GM23338 (cell line): ENCODE data around the gene TWIST2. TPM values are rescaled to one million over a fixed set of nuclear protein-coding genes. Genes with fewer than 3 reads are reported as not detected.

Source experiments
- ATAC-seq: fragments of 200-7000 bp; cut with Tn5 transposase; 3 replicates; pipeline ENCODE4 v1.9.1; 2020
- DNase-seq: peaks from one replicate; pipeline ENCODE4 v3.0.0-alpha.2; 2015; ENCODE audit warnings: low spot score
- H2AFZ ChIP-seq: fragments of 200-600 bp; sonication (generic); 2 replicates; pipeline ENCODE4 v1.8.0; 2016; ENCODE audit warnings: antibody characterized with exemption, mild to moderate bottlenecking, moderate library complexity
- H3F3A ChIP-seq: fragments of 200-600 bp; sonication (generic); replicated peaks from 2 replicates; pipeline ENCODE4 v1.8.0; 2017; ENCODE audit warnings: antibody characterized with exemption, mixed run types, low read depth
- H3K27ac ChIP-seq: fragments of 200-600 bp; sonication (generic); 2 replicates; pipeline ENCODE4 v1.6.1; 2016; ENCODE audit warnings: low read depth
- H3K27me3 ChIP-seq: fragments of 200-600 bp; sonication (generic); 2 replicates; pipeline ENCODE4 v1.8.0; 2016; ENCODE audit warnings: mild to moderate bottlenecking, mixed run types, moderate library complexity; ENCODE audit not compliant: insufficient read depth
- H3K36me3 ChIP-seq: fragments of 200-600 bp; sonication (generic); 2 replicates; pipeline ENCODE4 v1.8.0; 2016; ENCODE audit warnings: mild to moderate bottlenecking; ENCODE audit not compliant: insufficient read depth
- H3K4me1 ChIP-seq: fragments of 200-600 bp; sonication (generic); 2 replicates; pipeline ENCODE4 v1.8.0; 2016; ENCODE audit warnings: mild to moderate bottlenecking, moderate library complexity; ENCODE audit not compliant: insufficient read depth
- H3K4me2 ChIP-seq: fragments of 200-600 bp; sonication (generic); 2 replicates; pipeline ENCODE4 v1.7.1; 2017; ENCODE audit warnings: mixed run types
- H3K4me3 ChIP-seq: fragments of 200-600 bp; sonication (generic); 2 replicates; pipeline ENCODE4 v1.6.1; 2016; ENCODE audit warnings: mixed run types
- H3K79me2 ChIP-seq: fragments of 200-600 bp; sonication (generic); replicated peaks from 2 replicates; pipeline ENCODE4 v1.8.0; 2017; ENCODE audit warnings: mild to moderate bottlenecking; ENCODE audit not compliant: insufficient read depth
- H3K9me2 ChIP-seq: fragments of 200-600 bp; sonication (generic); 2 replicates; pipeline ENCODE4 v1.8.0; 2017; ENCODE audit not compliant: insufficient read depth
- H4K20me1 ChIP-seq: fragments of 200-600 bp; sonication (generic); replicated peaks from 2 replicates; pipeline ENCODE4 v1.8.0; 2017; ENCODE audit warnings: mild to moderate bottlenecking; ENCODE audit not compliant: insufficient read depth
- H3K27ac Mint-ChIP-seq: 2 replicates; pipeline ENCODE4 v1.8.0; 2020; ENCODE audit warnings: inconsistent platforms, mild to moderate bottlenecking, moderate library complexity, mixed read lengths
- H3K27me3 Mint-ChIP-seq: 3 replicates; pipeline ENCODE4 v1.8.0; 2022; ENCODE audit warnings: low read depth, mild to moderate bottlenecking, moderate library complexity, mixed read lengths, inconsistent platforms; ENCODE audit not compliant: insufficient read depth, poor library complexity
- H3K36me3 Mint-ChIP-seq: 3 replicates; pipeline ENCODE4 v1.8.0; 2021; ENCODE audit warnings: low read depth, mild to moderate bottlenecking, inconsistent platforms, moderate library complexity, mixed read lengths
- H3K4me1 Mint-ChIP-seq: 3 replicates; pipeline ENCODE4 v1.8.0; 2020; ENCODE audit warnings: mild to moderate bottlenecking, inconsistent platforms, mixed read lengths
- H3K4me3 Mint-ChIP-seq: 3 replicates; pipeline ENCODE4 v1.8.0; 2021; ENCODE audit warnings: moderate library complexity, mild to moderate bottlenecking, inconsistent platforms, mixed read lengths
- H3K9me3 Mint-ChIP-seq: 3 replicates; pipeline ENCODE4 v1.8.0; 2020; ENCODE audit warnings: moderate library complexity, mild to moderate bottlenecking, inconsistent platforms, mixed read lengths
- CREB1 ChIP-seq: fragments of 250-450 bp; sonication (Bioruptor Pico); IDR thresholded peaks from 2 replicates; pipeline ENCODE4 v1.5.0; 2020; ENCODE audit warnings: low read depth, mild to moderate bottlenecking, moderate library complexity
- ETS1 ChIP-seq: IDR thresholded peaks from 2 replicates; pipeline ENCODE4 v1.6.1; 2016; ENCODE audit warnings: antibody characterized with exemption
- EZH2 ChIP-seq: fragments of 200-600 bp; sonication (generic); IDR thresholded peaks from one replicate; pipeline ENCODE4 v1.8.0; 2017; ENCODE audit warnings: antibody characterized with exemption, mild to moderate bottlenecking, low read depth; ENCODE audit not compliant: unreplicated experiment
- EZH2phosphoT487 ChIP-seq: fragments of 200-600 bp; sonication (generic); IDR thresholded peaks from one replicate; pipeline ENCODE4 v1.8.1; 2018; ENCODE audit warnings: antibody characterized with exemption; ENCODE audit not compliant: unreplicated experiment
- JUNB ChIP-seq: IDR thresholded peaks from one replicate; pipeline ENCODE4 v1.6.1; 2016; ENCODE audit warnings: antibody characterized with exemption; ENCODE audit not compliant: unreplicated experiment
- NANOG ChIP-seq: IDR thresholded peaks from 2 replicates; pipeline ENCODE4 v1.6.1; 2016; ENCODE audit warnings: antibody characterized with exemption, borderline replicate concordance
- POLR2AphosphoS5 ChIP-seq: IDR thresholded peaks from 2 replicates; pipeline ENCODE4 v1.6.1; 2016; ENCODE audit warnings: antibody characterized with exemption, low read depth
- REST ChIP-seq: IDR thresholded peaks from one replicate; pipeline ENCODE4 v1.6.1; 2018; ENCODE audit warnings: antibody characterized with exemption; ENCODE audit not compliant: unreplicated experiment
- STAT1 ChIP-seq: IDR thresholded peaks from one replicate; pipeline ENCODE4 v1.6.1; 2016; ENCODE audit warnings: antibody characterized with exemption; ENCODE audit not compliant: unreplicated experiment
- ZNF331 ChIP-seq: fragments of 250-450 bp; sonication (Bioruptor Pico); IDR thresholded peaks from 2 replicates; pipeline ENCODE4 v1.5.0; 2020; ENCODE audit warnings: low read depth, mild to moderate bottlenecking, moderate library complexity
- polyA plus RNA-seq: library from polyadenylated mRNA; unstranded; fragments of >200 nt; fragmentation: Nextera tagmentation; extraction: Ambion mirVana; gene quantifications from 2 replicates; pipeline ENCODE4 v1.2.1, GENCODE V29; 2016
- total RNA-seq: library from RNA; depleted of rRNA; stranded (reverse); fragments of >200 nt; shearing (Covaris generic); gene quantifications from 2 replicates; pipeline ENCODE4 v1.2.3, GENCODE V29; 2014
- TF ChIP-seq, protein P1 (sequence below), 2 experiments: fragments of 200-600 bp in 1 of 2; sonication (generic) in 1 of 2; conservative IDR thresholded peaks; 2 replicates each; pipeline versions ENCODE4 v1.5.1 to v1.6.1; 2016 to 2017; ENCODE audit warnings: antibody characterized with exemption in 2 of 2, low read depth in 2 of 2, mild to moderate bottlenecking in 2 of 2, moderate library complexity in 1 of 2
- TF ChIP-seq, protein P2 (sequence below): fragments of 250-450 bp; sonication (Bioruptor Pico); IDR thresholded peaks from 2 replicates; pipeline ENCODE4 v1.5.0; 2020; ENCODE audit warnings: mild to moderate bottlenecking, moderate library complexity

Gene TWIST2
- total and polyA plus RNA-seq, 2 experiments from 2014 or later, result 7.0 to 12.5 TPM

DNA sequence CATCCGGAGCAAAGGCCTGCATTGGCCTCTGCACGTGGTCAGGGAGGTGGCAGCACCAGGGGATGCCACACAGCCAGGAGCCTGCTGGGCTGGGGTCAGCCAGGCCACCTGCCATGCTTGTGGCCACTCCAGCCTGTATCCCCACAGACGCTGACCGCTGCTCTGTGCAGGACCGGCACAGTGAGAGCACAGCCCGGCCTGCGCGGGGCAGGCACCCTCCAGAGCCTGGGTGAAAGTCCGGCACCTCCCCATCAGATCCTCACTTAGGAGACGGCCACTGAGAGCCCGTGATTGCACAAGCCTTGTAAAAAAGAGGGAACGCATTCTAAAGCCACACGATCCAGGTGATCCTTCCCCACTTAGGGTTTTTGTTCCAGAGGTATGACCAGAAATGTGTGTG, 42.2 kb downstream of the TWIST2 start (continued):
- TF ChIP-seq, protein P1, sequence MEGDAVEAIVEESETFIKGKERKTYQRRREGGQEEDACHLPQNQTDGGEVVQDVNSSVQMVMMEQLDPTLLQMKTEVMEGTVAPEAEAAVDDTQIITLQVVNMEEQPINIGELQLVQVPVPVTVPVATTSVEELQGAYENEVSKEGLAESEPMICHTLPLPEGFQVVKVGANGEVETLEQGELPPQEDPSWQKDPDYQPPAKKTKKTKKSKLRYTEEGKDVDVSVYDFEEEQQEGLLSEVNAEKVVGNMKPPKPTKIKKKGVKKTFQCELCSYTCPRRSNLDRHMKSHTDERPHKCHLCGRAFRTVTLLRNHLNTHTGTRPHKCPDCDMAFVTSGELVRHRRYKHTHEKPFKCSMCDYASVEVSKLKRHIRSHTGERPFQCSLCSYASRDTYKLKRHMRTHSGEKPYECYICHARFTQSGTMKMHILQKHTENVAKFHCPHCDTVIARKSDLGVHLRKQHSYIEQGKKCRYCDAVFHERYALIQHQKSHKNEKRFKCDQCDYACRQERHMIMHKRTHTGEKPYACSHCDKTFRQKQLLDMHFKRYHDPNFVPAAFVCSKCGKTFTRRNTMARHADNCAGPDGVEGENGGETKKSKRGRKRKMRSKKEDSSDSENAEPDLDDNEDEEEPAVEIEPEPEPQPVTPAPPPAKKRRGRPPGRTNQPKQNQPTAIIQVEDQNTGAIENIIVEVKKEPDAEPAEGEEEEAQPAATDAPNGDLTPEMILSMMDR (conservative IDR thresholded peaks at IDR 0.05; ENCODE audit: low read depth in 2 of 2), result no peak
- no peak for TF ChIP-seq CREB1 (CRISPR knock-in tag)

DNA sequence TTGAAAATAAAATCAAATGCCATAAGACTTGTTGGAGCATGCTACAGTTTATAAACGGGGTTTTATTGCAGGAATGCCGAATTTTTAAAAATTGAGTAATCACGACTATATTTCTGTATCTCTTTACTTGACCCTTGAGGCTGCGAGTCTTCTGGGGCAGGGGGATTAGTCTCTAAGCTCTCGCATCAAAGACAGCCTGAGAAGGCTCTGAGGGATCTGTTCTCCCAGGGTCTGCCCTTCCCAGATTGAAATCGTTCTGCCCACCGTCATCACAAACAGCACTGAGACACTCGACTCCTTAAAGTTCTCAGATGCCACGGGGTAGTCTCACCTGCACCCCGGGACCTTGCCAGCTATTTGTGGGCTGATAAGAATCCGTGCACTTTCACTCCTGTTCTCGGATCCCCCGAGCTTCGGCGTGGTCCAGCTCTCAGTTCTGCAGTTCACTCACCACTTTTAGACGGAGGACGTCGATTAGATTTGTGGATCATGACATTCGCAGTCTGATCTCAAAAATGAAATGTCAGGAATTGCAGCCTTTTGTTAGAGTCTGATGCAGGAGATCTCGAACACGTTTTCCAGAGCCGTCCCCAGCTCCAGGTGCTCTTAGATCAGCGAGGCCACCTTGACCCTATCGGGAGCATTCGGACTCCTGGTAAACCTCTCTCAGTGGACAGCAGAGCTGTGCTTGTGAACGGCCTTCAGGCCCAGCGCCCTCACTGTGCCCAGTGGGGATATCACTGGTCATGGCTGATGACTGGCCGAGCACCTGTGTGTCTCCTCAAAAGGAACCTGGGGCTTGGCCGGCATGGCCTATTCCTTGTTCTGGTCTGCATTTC, 43.0 kb downstream of the TWIST2 start:
- no peak overlapping the region for H3K4me2 ChIP-seq
- Mint-ChIP-seq H3K27me3 (no peaks in the 10 kb centered on the region), H3K4me1 (peaks cover 11% of the 10 kb centered on the region), H3K36me3 (no peaks in the 10 kb centered on the region), H3K9me3 (peaks cover 5% of the 10 kb centered on the region; the same call in 2 of the 3 replicates), H3K27ac (0 out of 2 replicates have a peak overlapping the region, but pooled peaks have one; percentile 18), H3K4me3 (no peak overlapping the region)
- no peaks in the 10 kb centered on the region for H3K36me3 ChIP-seq
- no peaks in the 10 kb centered on the region for H3K9me2 ChIP-seq
- no peaks in the 10 kb centered on the region for H3F3A ChIP-seq
- H3K27ac ChIP-seq, result no peak overlapping the region
- no peaks in the 10 kb centered on the region for H4K20me1 ChIP-seq
- no peak for ATAC-seq
- DNase-seq, result no peak
- H2AFZ ChIP-seq, result no peak overlapping the region
- no peaks in the 10 kb centered on the region for H3K4me1 ChIP-seq
- no peaks in the 10 kb centered on the region for H3K27me3 ChIP-seq
- no peaks in the 10 kb centered on the region for H3K79me2 ChIP-seq
- H3K4me3 ChIP-seq, result no peak overlapping the region
- TF ChIP-seq CREB1 (CRISPR knock-in tag) (no peak), EZH2phosphoT487 (no peak), STAT1 (no peak), EZH2 (no peak), ZNF331 (CRISPR knock-in tag) (no peak), REST (no peak), ETS1 (no peak), JUNB (no peak), POLR2AphosphoS5 (no peak), NANOG (no peak)
- TF ChIP-seq, protein P2, sequence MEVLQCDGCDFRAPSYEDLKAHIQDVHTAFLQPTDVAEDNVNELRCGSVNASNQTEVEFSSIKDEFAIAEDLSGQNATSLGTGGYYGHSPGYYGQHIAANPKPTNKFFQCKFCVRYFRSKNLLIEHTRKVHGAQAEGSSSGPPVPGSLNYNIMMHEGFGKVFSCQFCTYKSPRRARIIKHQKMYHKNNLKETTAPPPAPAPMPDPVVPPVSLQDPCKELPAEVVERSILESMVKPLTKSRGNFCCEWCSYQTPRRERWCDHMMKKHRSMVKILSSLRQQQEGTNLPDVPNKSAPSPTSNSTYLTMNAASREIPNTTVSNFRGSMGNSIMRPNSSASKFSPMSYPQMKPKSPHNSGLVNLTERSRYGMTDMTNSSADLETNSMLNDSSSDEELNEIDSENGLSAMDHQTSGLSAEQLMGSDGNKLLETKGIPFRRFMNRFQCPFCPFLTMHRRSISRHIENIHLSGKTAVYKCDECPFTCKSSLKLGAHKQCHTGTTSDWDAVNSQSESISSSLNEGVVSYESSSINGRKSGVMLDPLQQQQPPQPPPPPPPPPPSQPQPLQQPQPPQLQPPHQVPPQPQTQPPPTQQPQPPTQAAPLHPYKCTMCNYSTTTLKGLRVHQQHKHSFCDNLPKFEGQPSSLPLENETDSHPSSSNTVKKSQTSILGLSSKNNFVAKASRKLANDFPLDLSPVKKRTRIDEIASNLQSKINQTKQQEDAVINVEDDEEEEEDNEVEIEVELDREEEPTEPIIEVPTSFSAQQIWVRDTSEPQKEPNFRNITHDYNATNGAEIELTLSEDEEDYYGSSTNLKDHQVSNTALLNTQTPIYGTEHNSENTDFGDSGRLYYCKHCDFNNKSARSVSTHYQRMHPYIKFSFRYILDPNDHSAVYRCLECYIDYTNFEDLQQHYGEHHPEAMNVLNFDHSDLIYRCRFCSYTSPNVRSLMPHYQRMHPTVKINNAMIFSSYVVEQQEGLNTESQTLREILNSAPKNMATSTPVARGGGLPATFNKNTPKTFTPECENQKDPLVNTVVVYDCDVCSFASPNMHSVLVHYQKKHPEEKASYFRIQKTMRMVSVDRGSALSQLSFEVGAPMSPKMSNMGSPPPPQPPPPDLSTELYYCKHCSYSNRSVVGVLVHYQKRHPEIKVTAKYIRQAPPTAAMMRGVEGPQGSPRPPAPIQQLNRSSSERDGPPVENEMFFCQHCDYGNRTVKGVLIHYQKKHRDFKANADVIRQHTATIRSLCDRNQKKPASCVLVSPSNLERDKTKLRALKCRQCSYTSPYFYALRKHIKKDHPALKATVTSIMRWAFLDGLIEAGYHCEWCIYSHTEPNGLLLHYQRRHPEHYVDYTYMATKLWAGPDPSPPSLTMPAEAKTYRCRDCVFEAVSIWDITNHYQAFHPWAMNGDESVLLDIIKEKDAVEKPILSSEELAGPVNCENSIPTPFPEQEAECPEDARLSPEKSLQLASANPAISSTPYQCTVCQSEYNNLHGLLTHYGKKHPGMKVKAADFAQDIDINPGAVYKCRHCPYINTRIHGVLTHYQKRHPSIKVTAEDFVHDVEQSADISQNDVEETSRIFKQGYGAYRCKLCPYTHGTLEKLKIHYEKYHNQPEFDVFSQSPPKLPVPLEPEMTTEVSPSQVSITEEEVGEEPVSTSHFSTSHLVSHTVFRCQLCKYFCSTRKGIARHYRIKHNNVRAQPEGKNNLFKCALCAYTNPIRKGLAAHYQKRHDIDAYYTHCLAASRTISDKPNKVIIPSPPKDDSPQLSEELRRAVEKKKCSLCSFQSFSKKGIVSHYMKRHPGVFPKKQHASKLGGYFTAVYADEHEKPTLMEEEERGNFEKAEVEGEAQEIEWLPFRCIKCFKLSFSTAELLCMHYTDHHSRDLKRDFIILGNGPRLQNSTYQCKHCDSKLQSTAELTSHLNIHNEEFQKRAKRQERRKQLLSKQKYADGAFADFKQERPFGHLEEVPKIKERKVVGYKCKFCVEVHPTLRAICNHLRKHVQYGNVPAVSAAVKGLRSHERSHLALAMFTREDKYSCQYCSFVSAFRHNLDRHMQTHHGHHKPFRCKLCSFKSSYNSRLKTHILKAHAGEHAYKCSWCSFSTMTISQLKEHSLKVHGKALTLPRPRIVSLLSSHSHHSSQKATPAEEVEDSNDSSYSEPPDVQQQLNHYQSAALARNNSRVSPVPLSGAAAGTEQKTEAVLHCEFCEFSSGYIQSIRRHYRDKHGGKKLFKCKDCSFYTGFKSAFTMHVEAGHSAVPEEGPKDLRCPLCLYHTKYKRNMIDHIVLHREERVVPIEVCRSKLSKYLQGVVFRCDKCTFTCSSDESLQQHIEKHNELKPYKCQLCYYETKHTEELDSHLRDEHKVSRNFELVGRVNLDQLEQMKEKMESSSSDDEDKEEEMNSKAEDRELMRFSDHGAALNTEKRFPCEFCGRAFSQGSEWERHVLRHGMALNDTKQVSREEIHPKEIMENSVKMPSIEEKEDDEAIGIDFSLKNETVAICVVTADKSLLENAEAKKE (CRISPR knock-in tag), result no peak
